Adipocyte (in vitro differentiated cells): ENCODE data around the gene AP1M2.
A peak's percentile ranks its signal among the peaks of the same experiment; 100 is the strongest.
"Not testable (repeated sequence)": the region's sequence is repeated elsewhere in the genome, so short reads cannot be mapped to it uniquely, and the experiment has no call there.

Experiments
- DNase-seq: peaks from one replicate; pipeline ENCODE4 v3.0.0-alpha.2; 2015; ENCODE audit warnings: low read depth
- H3K27me3 ChIP-seq: replicated peaks from 2 replicates; pipeline ENCODE4 v1.7.0; 2013; ENCODE audit warnings: mild to moderate bottlenecking, low read length, moderate library complexity; ENCODE audit not compliant: control insufficient read depth, insufficient read depth
- H3K36me3 ChIP-seq: 2 replicates; pipeline ENCODE4 v1.7.0; 2013; ENCODE audit warnings: low read length, mild to moderate bottlenecking, moderate library complexity; ENCODE audit not compliant: control insufficient read depth, insufficient read depth, severe bottlenecking
- H3K4me1 ChIP-seq: 2 replicates; pipeline ENCODE4 v1.7.0; 2013; ENCODE audit warnings: mild to moderate bottlenecking, low read length, moderate library complexity; ENCODE audit not compliant: control insufficient read depth, insufficient read depth
- H3K4me3 ChIP-seq: 2 replicates; pipeline ENCODE4 v1.7.0; 2013; ENCODE audit warnings: mild to moderate bottlenecking, low read length, moderate library complexity
- H3K9ac ChIP-seq: 2 replicates; pipeline ENCODE4 v1.7.0; 2013; ENCODE audit warnings: mild to moderate bottlenecking, low read length, moderate library complexity
- H3K9me3 ChIP-seq: 2 replicates; pipeline ENCODE4 v1.7.0; 2013; ENCODE audit warnings: mild to moderate bottlenecking, low read length, moderate library complexity; ENCODE audit not compliant: control insufficient read depth

Gene AP1M2

DNA sequence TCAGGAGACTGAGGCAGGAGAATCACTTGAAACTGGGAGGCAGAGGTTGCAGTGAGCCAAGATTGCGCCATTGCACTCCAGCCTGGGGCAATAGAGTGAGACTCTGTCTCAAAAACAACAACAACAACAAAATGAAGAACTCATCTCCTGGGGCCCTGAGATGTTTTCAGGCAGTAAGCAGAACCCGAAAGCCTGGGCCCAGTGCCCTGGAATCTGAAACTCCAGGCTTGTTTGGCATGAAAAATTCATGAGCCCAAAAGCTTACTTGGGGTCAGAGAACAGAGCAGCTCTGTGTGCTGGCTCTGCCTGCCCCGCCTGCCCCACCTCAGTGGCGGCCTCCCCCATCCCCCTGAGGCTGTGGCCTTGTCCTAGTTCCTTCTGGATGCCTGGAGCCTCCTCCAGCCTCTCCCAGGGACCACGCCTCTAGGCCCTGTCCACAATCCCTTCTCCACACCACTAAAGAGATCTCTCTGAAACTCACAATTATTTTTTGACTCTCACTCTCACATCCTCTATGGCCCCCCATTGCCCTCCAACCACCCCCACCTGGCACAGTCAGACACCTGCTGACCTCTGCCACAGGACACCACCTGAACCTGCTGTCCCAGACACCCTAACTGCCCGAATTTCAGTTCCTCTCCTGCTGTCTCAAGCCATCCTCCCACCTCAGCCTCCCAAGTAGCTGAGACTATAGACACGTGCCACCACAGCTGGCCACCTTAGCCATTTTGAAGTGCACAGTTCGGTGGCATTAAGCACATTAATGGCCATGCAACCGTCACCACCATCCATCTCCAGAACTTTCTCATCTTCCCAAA lies 6.9 kb upstream of the AP1M2 start:
- peak; percentile 83 for DNase-seq
- Histone ChIP-seq H3K36me3 (no peaks in the 10 kb centered on the region), H3K27me3 (peaks cover 6% of the 10 kb centered on the region), H3K9me3 (no peaks in the 10 kb centered on the region), H3K9ac (peak overlapping the region; percentile 75), H3K4me1 (peaks cover 11% of the 10 kb centered on the region), H3K4me3 (no peak overlapping the region)

DNA sequence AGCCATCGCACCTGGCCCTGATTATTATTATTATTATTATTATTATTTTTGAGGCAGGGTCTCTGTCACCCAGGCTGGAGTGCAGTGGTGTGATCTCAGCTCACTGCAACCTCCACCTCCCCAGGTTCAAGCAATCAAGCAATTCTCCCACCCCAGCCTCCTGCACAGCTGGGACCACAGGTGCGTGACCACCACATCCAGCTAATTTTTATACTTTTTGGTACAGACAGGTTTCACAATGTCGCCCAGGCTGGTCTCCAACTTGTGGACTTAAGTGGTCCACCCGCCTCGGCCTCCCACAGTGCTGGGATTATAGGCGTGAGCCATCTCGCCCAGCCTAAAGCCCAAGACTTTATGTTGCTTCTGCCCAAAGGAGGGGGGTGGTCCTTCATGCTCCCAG lies 6.0 kb upstream of the AP1M2 start:
- Histone ChIP-seq H3K36me3 (no peaks in the 10 kb centered on the region), H3K4me3 (no peak overlapping the region), H3K4me1 (peaks cover 11% of the 10 kb centered on the region), H3K9me3 (no peaks in the 10 kb centered on the region), H3K27me3 (peaks cover 5% of the 10 kb centered on the region), H3K9ac (no peak overlapping the region)
- no peak for DNase-seq

DNA sequence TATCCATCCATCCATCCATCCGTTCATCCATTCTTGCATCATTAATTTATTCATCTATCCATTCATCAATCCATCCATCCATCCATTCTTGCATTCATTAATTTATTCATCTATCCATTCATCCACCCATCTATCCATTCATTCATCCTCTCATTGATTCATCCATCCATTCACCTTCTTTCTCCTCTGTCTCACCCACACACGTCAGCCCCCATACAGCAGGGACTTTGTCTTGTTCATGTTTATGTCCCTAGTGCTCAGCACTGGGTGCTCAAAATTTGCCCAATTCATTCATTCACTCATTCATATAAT lies 683 bp upstream of the AP1M2 start:
- Histone ChIP-seq H3K9ac (no peak overlapping the region), H3K4me3 (no peak overlapping the region), H3K9me3 (no peaks in the 10 kb centered on the region), H3K4me1 (no peaks in the 10 kb centered on the region), H3K36me3 (no peaks in the 10 kb centered on the region), H3K27me3 (peaks cover 16% of the 10 kb centered on the region)
- no peak for DNase-seq

DNA sequence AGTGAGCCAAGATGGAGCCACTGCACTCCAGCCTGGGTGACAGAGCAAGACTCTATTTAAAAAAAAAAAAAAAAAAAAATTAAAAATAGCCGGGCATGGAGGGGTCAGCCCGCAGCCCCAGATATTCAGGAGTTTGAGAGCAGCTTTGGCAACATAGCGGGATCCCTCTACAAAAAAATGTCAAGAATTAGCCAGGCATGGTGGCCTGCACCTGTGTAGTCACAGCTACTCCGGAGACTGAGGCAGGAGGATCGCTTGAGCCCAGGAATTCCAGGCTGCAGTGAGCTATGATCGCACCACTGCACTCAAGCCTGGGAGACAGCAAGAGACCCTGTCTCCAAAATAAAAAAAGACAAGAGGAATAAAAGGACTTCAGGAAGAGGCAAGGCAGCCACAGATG lies 716 bp downstream of the AP1M2 start:
- Histone ChIP-seq H3K36me3 (no peaks in the 10 kb centered on the region), H3K9me3 (no peaks in the 10 kb centered on the region), H3K27me3 (peaks cover 21% of the 10 kb centered on the region), H3K9ac (no peak overlapping the region), H3K4me3 (no peak overlapping the region), H3K4me1 (peaks cover under 1% of the 10 kb centered on the region)
- no peak for DNase-seq

DNA sequence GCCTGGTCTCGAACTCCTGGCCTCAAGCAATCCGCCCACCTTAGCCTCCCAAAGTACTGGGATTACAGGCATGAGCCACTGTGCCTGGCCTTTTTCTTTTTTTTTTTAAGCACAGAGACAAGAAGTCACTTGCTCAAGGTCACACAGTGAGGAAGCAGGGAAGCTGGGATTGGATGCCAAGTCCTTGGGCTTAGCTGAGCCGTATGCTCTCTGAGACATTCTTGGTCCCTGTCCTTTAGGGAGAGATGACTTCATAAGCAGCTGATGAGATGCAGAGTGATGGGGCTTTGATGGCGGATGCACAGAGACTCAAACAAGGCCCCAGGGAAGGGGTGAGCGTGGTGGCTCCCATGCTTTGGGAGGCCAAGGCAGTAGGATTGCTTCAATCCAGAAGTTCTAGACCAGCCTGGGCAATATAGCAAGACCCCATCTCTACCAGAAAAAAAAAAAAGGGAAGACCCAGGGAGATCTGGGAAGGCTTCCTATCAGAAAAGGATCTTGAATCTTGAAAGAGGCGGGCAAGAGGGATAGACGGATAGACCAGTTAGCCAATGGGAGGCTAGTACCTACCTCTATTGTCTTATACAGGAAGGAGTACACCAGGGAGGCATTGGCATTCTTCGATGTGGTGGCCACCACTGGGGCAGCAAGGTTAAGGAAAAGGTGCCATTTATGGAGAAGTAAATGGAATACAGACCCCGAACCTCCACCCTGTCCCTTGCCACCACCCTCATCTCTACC lies 3.9 kb downstream of the AP1M2 start:
- Histone ChIP-seq H3K27me3 (peaks cover 22% of the 10 kb centered on the region), H3K36me3 (no peaks in the 10 kb centered on the region), H3K4me1 (peaks cover 4% of the 10 kb centered on the region), H3K9me3 (no peaks in the 10 kb centered on the region), H3K9ac (no peak overlapping the region), H3K4me3 (no peak overlapping the region)
- DNase-seq: no peak

DNA sequence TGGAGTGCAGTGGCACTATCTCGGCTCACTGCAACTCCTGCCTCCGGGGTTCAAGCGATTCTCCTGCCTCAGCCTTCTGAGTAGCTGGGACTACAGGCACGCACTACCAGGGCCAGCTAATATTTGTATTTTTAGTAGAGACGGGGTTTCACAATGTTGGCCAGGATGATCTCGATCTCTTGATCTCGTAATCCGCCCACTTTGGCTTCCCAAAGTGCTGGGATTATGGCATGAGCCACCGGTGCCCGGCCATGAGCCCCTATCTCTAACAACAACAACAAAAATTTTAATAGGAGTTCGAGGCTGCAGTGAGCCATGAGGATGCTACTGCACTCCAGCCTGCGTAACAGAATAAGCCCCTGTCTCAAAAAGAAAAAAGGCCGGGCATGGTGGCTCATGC lies 5.0 kb downstream of the AP1M2 start:
- H3K27me3 ChIP-seq: peaks cover 10% of the 10 kb centered on the region
- no peak overlapping the region for H3K9ac ChIP-seq
- peaks cover 4% of the 10 kb centered on the region for H3K4me1 ChIP-seq
- H3K4me3 ChIP-seq: no peak overlapping the region
- H3K36me3 ChIP-seq: no peaks in the 10 kb centered on the region
- no peaks in the 10 kb centered on the region for H3K9me3 ChIP-seq
- DNase-seq: no peak

DNA sequence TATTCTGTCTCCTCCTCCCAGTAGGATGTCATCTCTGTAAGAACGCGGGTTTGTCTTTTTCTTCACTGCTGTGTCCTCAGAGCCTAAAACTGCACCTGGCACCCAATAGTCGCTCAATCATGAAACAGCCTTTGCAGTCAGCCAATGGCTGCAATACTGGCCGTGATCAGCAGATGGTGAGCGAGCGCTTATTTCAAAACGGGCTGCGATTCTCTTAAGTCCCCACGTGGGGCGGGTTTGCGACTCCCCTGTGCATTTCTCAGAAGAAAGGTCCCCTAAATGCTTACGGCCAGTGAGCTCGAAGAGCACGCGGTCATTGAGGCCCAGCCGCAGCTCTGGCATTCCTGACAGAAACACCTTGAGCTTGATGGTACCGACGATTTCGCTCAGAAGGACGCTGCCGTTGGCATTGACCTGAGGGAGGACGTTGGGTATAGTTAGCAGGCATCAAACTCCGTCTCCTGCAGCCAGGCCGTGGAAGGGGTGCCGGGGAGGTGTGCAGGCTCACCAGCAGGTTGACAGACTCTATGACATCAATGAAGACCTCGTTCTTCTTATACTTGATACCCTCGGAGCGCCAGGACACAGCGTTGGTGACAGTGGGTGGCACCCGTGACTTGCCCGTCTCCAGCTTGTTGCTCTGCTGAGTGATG lies 6.0 kb downstream of the AP1M2 start:
- Histone ChIP-seq H3K9me3 (no peaks in the 10 kb centered on the region), H3K4me1 (peaks cover 4% of the 10 kb centered on the region), H3K36me3 (no peaks in the 10 kb centered on the region), H3K9ac (no peak overlapping the region), H3K27me3 (peaks cover 6% of the 10 kb centered on the region), H3K4me3 (no peak overlapping the region)
- DNase-seq: peak; percentile 98

DNA sequence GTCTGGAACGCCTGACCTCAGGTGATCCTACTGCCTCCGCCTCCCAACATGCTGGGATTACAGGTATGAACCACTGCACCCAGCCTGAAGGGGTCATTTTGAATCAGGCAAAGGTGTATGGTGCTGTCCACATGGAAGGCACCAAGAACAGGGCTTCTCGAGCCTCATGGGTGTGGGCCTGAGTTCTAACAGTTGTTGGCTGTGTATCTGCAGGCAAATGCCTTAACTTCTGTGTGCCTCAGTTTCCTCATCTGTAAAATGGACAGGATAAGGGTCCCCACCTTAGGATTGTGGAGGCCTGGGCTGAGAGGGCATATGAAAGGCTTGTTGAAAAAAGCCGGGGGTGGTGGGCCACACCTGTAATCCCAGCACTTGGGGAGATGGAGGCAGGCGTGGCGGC lies 9.2 kb downstream of the AP1M2 start:
- Histone ChIP-seq H3K4me1 (peaks cover 4% of the 10 kb centered on the region), H3K4me3 (no peak overlapping the region), H3K9me3 (no peaks in the 10 kb centered on the region), H3K27me3 (peaks cover 6% of the 10 kb centered on the region), H3K9ac (no peak overlapping the region), H3K36me3 (no peaks in the 10 kb centered on the region)
- no peak for DNase-seq

DNA sequence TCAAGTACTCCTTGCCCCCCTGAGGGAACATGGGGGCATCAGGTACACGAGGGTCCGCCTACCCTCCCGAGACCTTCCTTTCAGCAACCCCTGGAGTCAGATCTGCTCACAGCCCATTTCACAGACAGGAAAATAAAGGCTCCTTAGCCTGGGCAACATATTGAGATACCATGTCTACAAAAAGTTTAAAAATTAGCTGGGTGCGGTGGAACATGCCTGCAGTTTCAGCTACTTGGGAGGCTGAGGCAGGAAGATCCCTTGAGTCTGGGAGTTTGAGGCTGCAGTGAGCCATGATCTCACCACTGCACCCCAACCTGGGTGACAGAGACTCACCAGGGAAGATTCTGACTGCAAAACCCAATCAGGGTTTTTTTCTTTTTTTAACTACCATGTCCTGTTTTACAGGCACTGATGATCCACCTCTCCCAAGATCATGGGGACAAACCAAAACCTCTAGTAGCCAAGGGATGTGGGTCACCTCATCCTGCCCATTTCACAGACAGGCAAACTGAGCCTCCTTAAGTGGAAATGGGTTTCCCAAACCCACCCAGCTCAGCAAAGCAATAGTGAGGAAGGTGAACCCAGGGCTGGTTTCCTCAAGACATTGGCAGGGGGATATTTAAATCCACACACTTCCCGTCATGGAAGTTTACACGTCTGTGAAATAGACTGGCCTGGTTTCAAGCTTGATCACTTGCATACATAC lies 11.9 kb downstream of the AP1M2 start:
- H3K36me3 ChIP-seq: no peaks in the 10 kb centered on the region
- no peak overlapping the region for H3K4me3 ChIP-seq
- no peak overlapping the region for H3K9ac ChIP-seq
- no peak for DNase-seq
- no peaks in the 10 kb centered on the region for H3K4me1 ChIP-seq
- H3K27me3 ChIP-seq: no peaks in the 10 kb centered on the region
- no peaks in the 10 kb centered on the region for H3K9me3 ChIP-seq

DNA sequence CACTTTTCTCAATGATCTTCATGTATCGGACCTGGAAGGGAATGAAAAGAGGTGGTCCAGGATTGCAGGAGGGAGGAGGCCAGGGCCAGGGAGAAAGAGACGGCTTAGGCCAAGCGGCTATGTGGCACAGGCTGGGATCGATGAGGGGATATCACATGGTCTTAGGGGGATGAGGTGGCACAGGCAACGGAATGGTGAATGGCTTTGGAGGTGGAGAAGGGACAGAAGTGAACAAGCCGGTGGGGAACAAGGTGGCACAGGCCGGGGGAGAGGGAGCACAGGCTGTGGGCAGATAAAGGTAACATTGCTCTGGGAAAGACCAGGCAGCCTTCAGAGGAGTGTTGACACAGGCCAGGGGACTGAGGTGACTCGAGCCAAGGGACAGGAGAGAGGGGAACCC lies 12.7 kb downstream of the AP1M2 start:
- H3K4me1 ChIP-seq: peaks cover 1% of the 10 kb centered on the region
- no peak for DNase-seq
- H3K4me3 ChIP-seq: no peak overlapping the region
- H3K9ac ChIP-seq: no peak overlapping the region
- H3K36me3 ChIP-seq: no peaks in the 10 kb centered on the region
- H3K27me3 ChIP-seq: no peaks in the 10 kb centered on the region
- no peaks in the 10 kb centered on the region for H3K9me3 ChIP-seq

DNA sequence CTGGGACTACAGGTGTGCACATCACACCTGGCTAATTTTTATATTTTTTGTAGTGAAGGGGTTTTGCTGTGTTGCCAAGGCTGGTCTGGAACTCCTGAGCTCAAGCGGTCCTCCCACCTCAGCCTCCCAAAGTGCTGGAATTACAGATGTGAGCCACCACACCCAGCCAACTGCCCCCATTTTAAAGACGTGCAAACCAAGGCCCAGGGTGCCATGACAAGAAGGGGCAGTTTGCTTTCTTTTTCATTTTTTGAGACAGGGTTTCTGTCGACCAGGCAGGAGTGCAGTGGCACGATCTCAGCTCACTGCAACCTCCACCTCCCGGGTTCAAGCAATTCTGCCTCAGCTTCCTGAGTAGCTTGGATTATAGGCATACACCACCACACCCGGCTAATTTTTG lies 13.3 kb downstream of the AP1M2 start:
- DNase-seq, H3K9me3 ChIP-seq, H3K4me1 ChIP-seq, H3K27me3 ChIP-seq, H3K4me3 ChIP-seq, H3K36me3 ChIP-seq, H3K9ac ChIP-seq: not testable (repeated sequence)
